GM19043 (cell line): ENCODE measurements around the gene BFSP2.

Source experiments
- ATAC-seq: cut with Tn5 transposase; IDR thresholded peaks from one replicate; pipeline ENCODE4 v1.9.1; 2021; ENCODE audit warnings: low read depth; ENCODE audit not compliant: unreplicated experiment

Gene BFSP2

GRCh38 chr3:133413161-133414020, 13.5 kb downstream of the BFSP2 start:
- ATAC-seq = no peak

- no peak for ATAC-seq
These were observed 14.2 kb downstream of the BFSP2 start for GRCh38 chr3:133414021-133414392.

GRCh38 chr3:133418361-133418760, 18.5 kb downstream of the BFSP2 start:
- ATAC-seq = no peak

- ATAC-seq = no peak
These were observed 19.5 kb downstream of the BFSP2 start for GRCh38 chr3:133419151-133419909.

- no peak for ATAC-seq
These were observed 25.3 kb downstream of the BFSP2 start for GRCh38 chr3:133424937-133425869.

GRCh38 chr3:133425898-133426297, 26.0 kb downstream of the BFSP2 start:
- ATAC-seq = no peak

- no peak for ATAC-seq
These were observed 26.9 kb downstream of the BFSP2 start for GRCh38 chr3:133426721-133427120.

GRCh38 chr3:133428552-133428951, 28.7 kb downstream of the BFSP2 start:
- no peak for ATAC-seq

- ATAC-seq = no peak
These were observed 29.2 kb downstream of the BFSP2 start for GRCh38 chr3:133429063-133429462.

GRCh38 chr3:133439563-133439962, 39.7 kb downstream of the BFSP2 start:
- no peak for ATAC-seq

- ATAC-seq = no peak
These were observed 40.8 kb downstream of the BFSP2 start for GRCh38 chr3:133440652-133441051.

- ATAC-seq = peak; percentile 73
These were observed 42.0 kb downstream of the BFSP2 start for GRCh38 chr3:133441867-133442270.

GRCh38 chr3:133442518-133442917, 42.7 kb downstream of the BFSP2 start:
- no peak for ATAC-seq

- ATAC-seq = no peak
These were observed 44.0 kb downstream of the BFSP2 start for GRCh38 chr3:133443649-133444422.

GRCh38 chr3:133444423-133444774, 44.5 kb downstream of the BFSP2 start:
- ATAC-seq = no peak

GRCh38 chr3:133445108-133445507, 45.3 kb downstream of the BFSP2 start:
- ATAC-seq = no peak

GRCh38 chr3:133447750-133448477, 48.1 kb downstream of the BFSP2 start:
- peak; percentile 28 for ATAC-seq

- ATAC-seq = peak; percentile 90
These were observed 48.7 kb downstream of the BFSP2 start for GRCh38 chr3:133448478-133449122.

- no peak for ATAC-seq
These were observed 51.5 kb downstream of the BFSP2 start for GRCh38 chr3:133451309-133451708.
